Epithelial cell of esophagus (primary cell): ENCODE results near the gene PEX16.

Experiments used
- DNase-seq: peaks from one replicate; pipeline ENCODE4 v3.0.0; 2010; ENCODE audit warnings: low read depth
- H3K4me3 ChIP-seq: 2 replicates; pipeline ENCODE4 v1.5.1; 2011; ENCODE audit warnings: mild to moderate bottlenecking, low read length, control low read depth
- TF ChIP-seq, protein P1 (sequence below): IDR thresholded peaks from 2 replicates; pipeline ENCODE4 v1.5.1; 2011; ENCODE audit warnings: low read depth, mild to moderate bottlenecking, low read length, control low read depth, inconsistent platforms; ENCODE audit not compliant: insufficient read depth; ENCODE audit errors: missing control alignments

Gene PEX16

DNA sequence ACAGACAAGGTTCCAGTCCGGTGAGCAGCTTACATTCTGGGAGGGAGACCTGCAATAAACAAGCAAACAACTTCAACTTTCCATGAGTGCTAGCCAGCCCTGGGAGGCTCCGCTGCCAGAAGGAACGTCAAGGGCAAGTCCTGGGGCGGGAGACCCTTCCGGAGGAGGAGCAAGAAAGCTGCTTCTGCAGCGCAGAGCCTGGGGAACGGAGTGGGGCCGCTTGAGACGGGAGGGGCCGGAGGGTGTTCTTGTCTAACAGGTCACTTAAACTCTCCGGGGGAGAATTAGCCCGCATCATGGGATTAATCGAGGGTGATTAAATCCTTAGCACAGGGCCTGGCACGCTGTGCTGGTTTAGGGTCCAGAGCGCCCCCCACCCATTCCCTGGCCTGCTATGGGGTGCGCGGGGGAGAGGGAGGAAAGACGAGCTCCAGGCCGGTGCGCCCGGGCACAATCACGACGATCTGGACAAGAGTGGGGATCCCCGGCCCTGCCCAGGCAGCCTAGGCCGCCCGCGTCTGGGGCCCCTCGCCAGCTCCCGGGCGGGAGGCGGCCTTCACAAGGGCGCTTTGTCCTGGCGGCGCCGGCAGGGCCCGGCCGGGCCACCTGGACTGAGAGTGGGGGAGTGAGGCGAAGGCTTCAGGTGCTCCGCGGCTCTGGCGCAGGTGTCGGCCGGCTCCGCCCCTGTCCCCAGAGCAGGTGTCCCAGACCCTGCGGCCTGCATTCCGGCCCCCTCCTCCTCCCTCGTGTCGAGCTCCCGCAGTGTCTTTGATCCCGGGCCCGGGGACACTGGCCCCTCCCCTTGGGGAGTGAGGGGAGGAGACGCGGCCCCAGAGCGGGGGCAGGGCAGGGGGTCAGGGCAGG is 4.1 kb upstream of the PEX16 start:
- no peak for DNase-seq
- TF ChIP-seq, protein P1, sequence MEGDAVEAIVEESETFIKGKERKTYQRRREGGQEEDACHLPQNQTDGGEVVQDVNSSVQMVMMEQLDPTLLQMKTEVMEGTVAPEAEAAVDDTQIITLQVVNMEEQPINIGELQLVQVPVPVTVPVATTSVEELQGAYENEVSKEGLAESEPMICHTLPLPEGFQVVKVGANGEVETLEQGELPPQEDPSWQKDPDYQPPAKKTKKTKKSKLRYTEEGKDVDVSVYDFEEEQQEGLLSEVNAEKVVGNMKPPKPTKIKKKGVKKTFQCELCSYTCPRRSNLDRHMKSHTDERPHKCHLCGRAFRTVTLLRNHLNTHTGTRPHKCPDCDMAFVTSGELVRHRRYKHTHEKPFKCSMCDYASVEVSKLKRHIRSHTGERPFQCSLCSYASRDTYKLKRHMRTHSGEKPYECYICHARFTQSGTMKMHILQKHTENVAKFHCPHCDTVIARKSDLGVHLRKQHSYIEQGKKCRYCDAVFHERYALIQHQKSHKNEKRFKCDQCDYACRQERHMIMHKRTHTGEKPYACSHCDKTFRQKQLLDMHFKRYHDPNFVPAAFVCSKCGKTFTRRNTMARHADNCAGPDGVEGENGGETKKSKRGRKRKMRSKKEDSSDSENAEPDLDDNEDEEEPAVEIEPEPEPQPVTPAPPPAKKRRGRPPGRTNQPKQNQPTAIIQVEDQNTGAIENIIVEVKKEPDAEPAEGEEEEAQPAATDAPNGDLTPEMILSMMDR, result no peak
- H3K4me3 ChIP-seq, result peak overlapping the region; percentile 4

DNA sequence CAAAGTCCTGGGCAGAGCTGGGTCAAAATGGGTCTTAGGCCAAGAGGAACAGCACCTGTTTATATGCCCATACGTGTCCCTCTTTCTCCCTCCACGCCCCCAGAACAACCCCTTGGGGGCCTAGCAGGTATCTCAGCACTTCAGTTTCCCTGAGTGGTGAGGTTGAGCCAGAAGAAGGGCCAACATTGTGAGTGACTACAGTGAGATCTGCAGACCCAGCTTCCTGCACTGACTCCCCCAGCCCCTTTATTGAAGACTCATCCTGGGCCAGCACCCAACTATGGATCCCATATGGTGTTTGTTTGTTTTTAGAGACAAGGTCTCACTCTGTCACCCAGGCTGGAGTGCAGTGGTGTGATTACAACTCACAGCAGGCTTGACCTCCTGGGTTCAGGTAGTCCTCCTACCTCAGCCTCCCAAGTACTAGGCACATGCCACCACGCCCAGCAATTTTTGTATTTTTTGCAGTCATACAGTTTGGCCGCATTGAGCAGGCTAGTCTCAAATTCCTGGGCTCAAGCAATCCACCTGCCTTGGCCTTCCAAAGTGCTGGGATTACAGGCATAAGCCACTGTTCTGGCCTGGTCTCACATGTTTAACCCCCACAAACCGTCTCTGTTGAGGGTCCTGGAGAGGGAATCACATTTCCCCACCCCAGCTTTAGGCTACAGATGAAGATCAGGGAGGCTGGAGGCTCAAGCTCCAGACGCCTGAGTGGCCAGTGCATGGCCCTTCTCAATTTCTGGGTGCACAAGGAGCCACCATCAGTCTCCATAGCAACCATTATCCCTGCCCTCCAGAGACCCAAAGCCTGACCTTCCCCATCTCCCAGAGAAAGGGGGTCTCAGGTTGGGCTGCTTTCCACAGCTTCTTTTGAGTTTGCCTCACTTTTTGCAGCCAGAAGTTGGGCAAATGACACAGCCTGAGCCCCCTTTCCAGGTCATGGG is 3.1 kb upstream of the PEX16 start:
- DNase-seq, result no peak
- H3K4me3 ChIP-seq, result no peak overlapping the region
- TF ChIP-seq, protein P1, result no peak

DNA sequence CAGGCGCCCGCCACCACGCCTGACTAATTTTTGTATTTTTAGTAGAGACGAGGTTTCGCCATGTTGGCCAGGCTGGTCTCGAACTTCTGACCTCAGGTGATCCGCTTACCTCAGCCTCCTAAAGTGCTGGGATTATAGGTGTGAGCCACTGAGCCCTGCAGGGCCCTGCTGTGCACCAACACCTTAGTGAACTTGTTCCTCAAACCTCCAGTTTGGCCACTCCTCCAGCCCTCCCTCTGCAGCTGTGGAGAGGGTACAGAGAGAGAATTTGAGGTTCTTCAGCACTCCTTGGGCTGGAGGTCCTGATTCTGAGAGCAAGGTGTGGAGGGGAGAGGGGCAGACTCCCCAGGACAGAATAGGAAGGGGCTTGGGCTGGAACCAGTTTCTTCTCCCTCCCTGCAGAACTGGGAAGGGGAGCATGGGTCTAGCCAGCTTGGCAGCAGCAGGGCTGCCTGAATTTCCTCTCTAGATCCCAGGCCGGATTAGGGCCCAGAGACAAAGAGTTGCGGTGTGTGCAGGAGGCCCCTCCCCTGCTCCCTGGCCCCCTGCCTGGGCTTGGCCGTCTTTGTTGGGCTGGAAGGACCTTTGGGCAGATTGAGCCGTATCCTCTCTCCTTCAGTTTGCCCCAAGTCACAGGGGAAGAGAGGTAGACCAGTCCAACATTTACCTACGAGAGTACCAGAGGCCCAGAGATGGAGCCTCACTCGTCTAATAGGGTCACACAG is 2.3 kb upstream of the PEX16 start:
- no peak for DNase-seq
- TF ChIP-seq, protein P1, result no peak
- no peak overlapping the region for H3K4me3 ChIP-seq

DNA sequence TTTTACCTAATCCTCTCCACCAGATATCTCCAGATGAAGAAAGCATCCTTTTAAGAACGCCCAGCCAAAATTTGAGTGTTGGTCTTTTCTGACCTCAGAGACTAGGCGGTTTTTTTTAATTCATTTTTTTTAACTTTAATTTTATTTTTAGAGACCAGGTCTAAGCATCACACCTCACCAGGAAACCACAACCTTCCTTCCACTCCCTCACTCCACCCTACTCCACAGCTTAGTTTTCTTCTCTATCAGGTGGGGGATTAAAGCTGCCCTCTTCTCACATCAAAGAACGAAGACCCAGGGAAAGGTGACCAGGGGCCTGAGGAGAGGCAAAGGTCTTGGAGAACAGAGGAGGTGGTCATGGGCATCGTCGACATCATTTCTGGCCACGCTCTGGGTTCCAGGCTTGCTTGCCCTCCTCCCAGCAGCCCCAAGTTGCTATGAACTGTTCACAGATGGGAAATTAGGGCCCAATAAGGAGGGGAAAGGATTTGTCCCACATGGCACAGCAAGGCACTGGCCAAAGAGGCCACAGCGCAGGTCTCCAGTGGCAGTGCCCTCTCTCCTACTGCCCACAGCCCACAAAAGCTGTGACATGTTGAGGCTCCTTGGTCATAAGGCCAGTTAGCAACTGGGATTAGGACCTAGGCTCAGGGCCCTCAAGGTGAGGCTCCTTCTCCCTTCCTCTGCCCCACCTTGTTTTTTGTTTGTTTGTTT is 1.4 kb upstream of the PEX16 start:
- no peak for DNase-seq
- TF ChIP-seq, protein P1, result no peak
- H3K4me3 ChIP-seq, result no peak overlapping the region

DNA sequence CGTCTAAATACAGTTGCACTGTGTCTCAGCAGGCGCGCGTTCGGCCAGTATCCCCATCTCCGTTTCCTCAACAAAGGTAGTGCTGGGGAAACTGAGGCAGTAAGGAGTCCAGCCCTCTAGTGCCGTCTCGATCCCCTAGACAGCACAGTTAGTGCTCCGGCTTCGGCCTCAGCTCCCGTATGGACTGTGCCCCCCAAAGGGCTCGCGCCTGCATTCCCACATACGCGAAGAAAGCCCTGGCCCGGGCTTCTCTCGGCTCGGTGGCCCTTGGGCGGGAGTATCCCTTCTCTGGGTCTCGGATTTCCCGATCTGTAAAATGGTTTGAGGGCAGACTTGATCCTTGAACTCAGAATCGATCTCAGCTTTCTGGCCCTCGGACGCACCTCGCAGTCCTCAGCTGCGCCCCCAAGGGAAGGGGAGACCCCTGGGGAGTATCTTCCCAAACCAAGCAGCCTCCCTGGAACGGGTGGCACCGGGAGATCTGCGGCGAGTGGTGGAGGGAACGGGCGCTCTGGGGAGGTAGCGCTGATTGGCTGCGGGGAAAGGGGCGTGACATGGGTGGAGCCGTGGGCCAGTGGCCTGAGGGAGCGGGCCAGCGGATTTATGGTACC is 759 bp upstream of the PEX16 start:
- DNase-seq, result peak; percentile 78
- H3K4me3 ChIP-seq, result peak overlapping the region; percentile 98
- TF ChIP-seq, protein P1, result no peak

DNA sequence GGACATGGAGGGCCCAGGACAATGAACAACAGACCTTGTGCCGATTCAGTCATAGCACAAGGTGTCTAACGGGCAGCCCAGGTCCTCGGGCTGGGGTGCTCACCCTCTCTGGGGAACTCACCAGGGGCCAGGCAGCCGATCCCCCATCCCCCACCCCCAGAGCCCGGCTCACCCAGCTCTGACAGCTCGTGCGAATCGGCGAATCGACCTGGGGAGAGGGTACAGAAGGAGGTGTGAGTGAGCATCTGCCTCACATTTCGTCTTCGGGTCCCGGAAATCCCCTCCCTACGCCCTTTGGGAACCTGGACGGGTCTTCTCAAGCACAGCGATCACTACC is 423 bp downstream of the PEX16 start:
- TF ChIP-seq, protein P1, result no peak
- peak overlapping the region; percentile 98 for H3K4me3 ChIP-seq
- DNase-seq, result no peak
